Uterus (tissue), 2 donors: Measurements from ENCODE around the gene RPS15.

ENCODE experiments used
- POLR2A ChIP-seq, 2 donors: fragments of 450-650 bp; IDR thresholded peaks; one replicate each; pipeline ENCODE4 v1.6.1; 2016; ENCODE audit warnings: antibody characterized with exemption in 2 of 2, mild to moderate bottlenecking in 1 of 2, moderate library complexity in 1 of 2
- TF ChIP-seq, protein P1 (sequence below), 4 experiments: fragments of 200-600 bp in 2 of 4; fragments of 450-650 bp in 2 of 4; sonication (generic) in 2 of 4; IDR thresholded peaks; one replicate each; pipeline ENCODE4 v1.5.1; 2016 to 2019; ENCODE audit warnings: antibody characterized with exemption in 4 of 4, mild to moderate bottlenecking in 2 of 4, moderate library complexity in 1 of 4

GRCh38 chr19:1420590-1420989 lies 17.6 kb upstream of the RPS15 start:
- TF ChIP-seq POLR2A (IDR thresholded peaks at IDR 0.05), result no peak
- TF ChIP-seq, protein P1, sequence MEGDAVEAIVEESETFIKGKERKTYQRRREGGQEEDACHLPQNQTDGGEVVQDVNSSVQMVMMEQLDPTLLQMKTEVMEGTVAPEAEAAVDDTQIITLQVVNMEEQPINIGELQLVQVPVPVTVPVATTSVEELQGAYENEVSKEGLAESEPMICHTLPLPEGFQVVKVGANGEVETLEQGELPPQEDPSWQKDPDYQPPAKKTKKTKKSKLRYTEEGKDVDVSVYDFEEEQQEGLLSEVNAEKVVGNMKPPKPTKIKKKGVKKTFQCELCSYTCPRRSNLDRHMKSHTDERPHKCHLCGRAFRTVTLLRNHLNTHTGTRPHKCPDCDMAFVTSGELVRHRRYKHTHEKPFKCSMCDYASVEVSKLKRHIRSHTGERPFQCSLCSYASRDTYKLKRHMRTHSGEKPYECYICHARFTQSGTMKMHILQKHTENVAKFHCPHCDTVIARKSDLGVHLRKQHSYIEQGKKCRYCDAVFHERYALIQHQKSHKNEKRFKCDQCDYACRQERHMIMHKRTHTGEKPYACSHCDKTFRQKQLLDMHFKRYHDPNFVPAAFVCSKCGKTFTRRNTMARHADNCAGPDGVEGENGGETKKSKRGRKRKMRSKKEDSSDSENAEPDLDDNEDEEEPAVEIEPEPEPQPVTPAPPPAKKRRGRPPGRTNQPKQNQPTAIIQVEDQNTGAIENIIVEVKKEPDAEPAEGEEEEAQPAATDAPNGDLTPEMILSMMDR (IDR thresholded peaks at IDR 0.05), result no peak
